Hematopoietic multipotent progenitor cell treated with erythropoietin and hydrocortisone succinate and interleukin-3 and kit ligand, for 8 days (in vitro differentiated cells): ENCODE measurements around the gene ZNF33A.
"Not testable (repeated sequence)": the region's sequence is repeated elsewhere in the genome, so short reads cannot be mapped to it uniquely, and the experiment has no call there.

Source experiments
- DNase-seq: peaks from one replicate; pipeline ENCODE4 v3.0.0-alpha.2; 2015

Gene ZNF33A

GRCh38 chr10:38010119-38010903 lies at the start of gene ZNF33A:
Gene ZNF33A, plus strand, starts transcription at chr10:38010675. Its CDS starts 1,667 bp downstream, at chr10:38012342.
- DNase-seq, result peak; percentile 95

- no peak for DNase-seq
Observed at GRCh38 chr10:37965006-37965405, 45.5 kb upstream of the ZNF33A start.

GRCh38 chr10:37972396-37972795 lies 38.1 kb upstream of the ZNF33A start:
- DNase-seq, result no peak

GRCh38 chr10:37975401-37975991 lies 35.0 kb upstream of the ZNF33A start:
- DNase-seq, result peak; percentile 45

GRCh38 chr10:37976091-37976879 lies 34.2 kb upstream of the ZNF33A start, which contains the start of gene ZNF25:
Gene ZNF25, minus strand, starts transcription at chr10:37976647. Its CDS starts 4,925 bp downstream, at chr10:37971722.
- DNase-seq, result peak; percentile 99

- no peak for DNase-seq
Observed at GRCh38 chr10:37976880-37977203, 33.6 kb upstream of the ZNF33A start.

GRCh38 chr10:37991655-37992054 lies 18.8 kb upstream of the ZNF33A start:
- no peak for DNase-seq

GRCh38 chr10:37992083-37992482 lies 18.4 kb upstream of the ZNF33A start:
- no peak for DNase-seq

- DNase-seq, result not testable (repeated sequence)
Observed at GRCh38 chr10:37998920-37999319, 11.6 kb upstream of the ZNF33A start.

GRCh38 chr10:38000474-38000873 lies 10.0 kb upstream of the ZNF33A start:
- not testable (repeated sequence) for DNase-seq

GRCh38 chr10:38003026-38003425 lies 7.4 kb upstream of the ZNF33A start:
- DNase-seq, result no peak

- DNase-seq, result peak; percentile 19
Observed at GRCh38 chr10:38003588-38003987, 6.9 kb upstream of the ZNF33A start.

GRCh38 chr10:38007551-38007950 lies 2.9 kb upstream of the ZNF33A start:
- DNase-seq, result no peak

- no peak for DNase-seq
Observed at GRCh38 chr10:38007991-38008390, 2.5 kb upstream of the ZNF33A start.

GRCh38 chr10:38016354-38016753 lies 5.9 kb downstream of the ZNF33A start:
- no peak for DNase-seq

- DNase-seq, result not testable (repeated sequence)
Observed at GRCh38 chr10:38019124-38019523, 8.6 kb downstream of the ZNF33A start.

GRCh38 chr10:38025283-38025682 lies 14.8 kb downstream of the ZNF33A start:
- DNase-seq, result no peak

GRCh38 chr10:38027986-38028385 lies 17.5 kb downstream of the ZNF33A start:
- DNase-seq, result no peak

- no peak for DNase-seq
Observed at GRCh38 chr10:38032886-38033285, 22.4 kb downstream of the ZNF33A start.

- DNase-seq, result no peak
Observed at GRCh38 chr10:38038107-38038931, 27.8 kb downstream of the ZNF33A start.

- no peak for DNase-seq
Observed at GRCh38 chr10:38038932-38039245, 28.4 kb downstream of the ZNF33A start.

GRCh38 chr10:38043516-38043915 lies 33.0 kb downstream of the ZNF33A start:
- no peak for DNase-seq

- peak; percentile 6 for DNase-seq
Observed at GRCh38 chr10:38045129-38045528, 34.7 kb downstream of the ZNF33A start.
